HG03342 (cell line): ENCODE results near the gene RASGEF1C.
A peak's percentile ranks its signal among the peaks of the same experiment; 100 is the strongest.

Experiments used
- ATAC-seq: cut with Tn5 transposase; IDR thresholded peaks from one replicate; pipeline ENCODE4 v1.9.1; 2021; ENCODE audit warnings: mild to moderate bottlenecking, moderate library complexity; ENCODE audit not compliant: unreplicated experiment

The RASGEF1C gene

GRCh38 chr5:180209137-180209581, at the start of gene RASGEF1C:
TSS of gene RASGEF1C (minus strand) at chr5:180209211. CDS start at chr5:180138052, 71,159 bp downstream.
- peak; percentile 79 for ATAC-seq

GRCh38 chr5:180253036-180253824, 44.2 kb upstream of the RASGEF1C start:
- no peak for ATAC-seq

- no peak for ATAC-seq
Measured at GRCh38 chr5:180251887-180252286, 42.9 kb upstream of the RASGEF1C start.

GRCh38 chr5:180251141-180251540, 42.1 kb upstream of the RASGEF1C start:
- no peak for ATAC-seq

GRCh38 chr5:180250329-180250728, 41.3 kb upstream of the RASGEF1C start:
- no peak for ATAC-seq

GRCh38 chr5:180241600-180241999, 32.6 kb upstream of the RASGEF1C start:
- no peak for ATAC-seq

GRCh38 chr5:180238631-180239030, 29.6 kb upstream of the RASGEF1C start:
- ATAC-seq = no peak

- no peak for ATAC-seq
Measured at GRCh38 chr5:180235846-180236245, 26.8 kb upstream of the RASGEF1C start.

GRCh38 chr5:180235077-180235476, 26.1 kb upstream of the RASGEF1C start:
- no peak for ATAC-seq

- no peak for ATAC-seq
Measured at GRCh38 chr5:180234271-180234670, 25.3 kb upstream of the RASGEF1C start.

- ATAC-seq = no peak
Measured at GRCh38 chr5:180233729-180234128, 24.7 kb upstream of the RASGEF1C start.

GRCh38 chr5:180230017-180230416, 21.0 kb upstream of the RASGEF1C start:
- ATAC-seq = no peak

GRCh38 chr5:180222056-180222455, 13.0 kb upstream of the RASGEF1C start:
- ATAC-seq = no peak

- ATAC-seq = no peak
Measured at GRCh38 chr5:180217797-180218196, 8.8 kb upstream of the RASGEF1C start.

GRCh38 chr5:180216646-180217171, 7.7 kb upstream of the RASGEF1C start:
- no peak for ATAC-seq

GRCh38 chr5:180215783-180216630, 7.0 kb upstream of the RASGEF1C start:
- ATAC-seq = no peak

- no peak for ATAC-seq
Measured at GRCh38 chr5:180214870-180215770, 6.1 kb upstream of the RASGEF1C start.

- no peak for ATAC-seq
Measured at GRCh38 chr5:180213657-180214207, 4.7 kb upstream of the RASGEF1C start.

GRCh38 chr5:180213256-180213600, 4.2 kb upstream of the RASGEF1C start:
- ATAC-seq = no peak
